Measurements from ENCODE around the gene GLI3.

- TF ChIP-seq CTCF (conservative IDR thresholded peaks at IDR 0.05; ENCODE audit: low read depth, low read length), result no peak
- no peak for TF ChIP-seq MAFK (IDR thresholded peaks at IDR 0.05; ENCODE audit: low read depth, low read length)
- no peak for TF ChIP-seq POLR2A (IDR thresholded peaks at IDR 0.05; ENCODE audit: low read depth, low read length)
- no peak for TF ChIP-seq CEBPB (IDR thresholded peaks at IDR 0.05; ENCODE audit: low read depth, low read length)
- TF ChIP-seq, protein P1, sequence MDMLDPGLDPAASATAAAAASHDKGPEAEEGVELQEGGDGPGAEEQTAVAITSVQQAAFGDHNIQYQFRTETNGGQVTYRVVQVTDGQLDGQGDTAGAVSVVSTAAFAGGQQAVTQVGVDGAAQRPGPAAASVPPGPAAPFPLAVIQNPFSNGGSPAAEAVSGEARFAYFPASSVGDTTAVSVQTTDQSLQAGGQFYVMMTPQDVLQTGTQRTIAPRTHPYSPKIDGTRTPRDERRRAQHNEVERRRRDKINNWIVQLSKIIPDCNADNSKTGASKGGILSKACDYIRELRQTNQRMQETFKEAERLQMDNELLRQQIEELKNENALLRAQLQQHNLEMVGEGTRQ (IDR thresholded peaks at IDR 0.05; ENCODE audit: low read depth, low read length), result no peak
- TF ChIP-seq RAD21 (IDR thresholded peaks at IDR 0.05; ENCODE audit: low read length), result no peak
- TF ChIP-seq BHLHE40 (IDR thresholded peaks at IDR 0.05; ENCODE audit: low read depth, low read length), result no peak
- no peak for TF ChIP-seq RCOR1 (IDR thresholded peaks at IDR 0.05; ENCODE audit: insufficient replicate concordance, low read length)
- no peak for TF ChIP-seq MXI1 (IDR thresholded peaks at IDR 0.05; ENCODE audit: borderline replicate concordance, low read depth, low read length)
- TF ChIP-seq, protein P2, sequence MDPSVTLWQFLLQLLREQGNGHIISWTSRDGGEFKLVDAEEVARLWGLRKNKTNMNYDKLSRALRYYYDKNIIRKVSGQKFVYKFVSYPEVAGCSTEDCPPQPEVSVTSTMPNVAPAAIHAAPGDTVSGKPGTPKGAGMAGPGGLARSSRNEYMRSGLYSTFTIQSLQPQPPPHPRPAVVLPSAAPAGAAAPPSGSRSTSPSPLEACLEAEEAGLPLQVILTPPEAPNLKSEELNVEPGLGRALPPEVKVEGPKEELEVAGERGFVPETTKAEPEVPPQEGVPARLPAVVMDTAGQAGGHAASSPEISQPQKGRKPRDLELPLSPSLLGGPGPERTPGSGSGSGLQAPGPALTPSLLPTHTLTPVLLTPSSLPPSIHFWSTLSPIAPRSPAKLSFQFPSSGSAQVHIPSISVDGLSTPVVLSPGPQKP (IDR thresholded peaks at IDR 0.05; ENCODE audit: borderline replicate concordance, low read depth, low read length), result no peak
Measured at GRCh38 chr7:42108803-42109528, 128.0 kb downstream of the GLI3 start.

All from IMR-90 (cell line).